Measurements from ENCODE around the gene TSHR. TPM values are rescaled to one million over a fixed set of nuclear protein-coding genes. Genes with fewer than 3 reads are reported as not detected.

TSHR gene
- total and polyA plus RNA-seq, 2 donors (not counting 3 experiments of a cell fraction or from before 2014, with no cell fraction given), result not detected

GRCh38 chr14:81062816-81063215 lies 107.4 kb downstream of the TSHR start:
- dilution Hi-C loops (cut with MboI; ENCODE audit: extremely low pct_ligation_motif_present, low sequenced_read_pairs), result no loop called here
- no peak overlapping the region for H3K4me3 ChIP-seq (replicated peaks in 1 of 3; ENCODE audit: insufficient read depth in 1 of 3, low read depth in 1 of 3, low read length in 3 of 3)
- no peak overlapping the region for H3K9ac ChIP-seq (replicated peaks; ENCODE audit: extremely low read depth, insufficient read depth, low read length)
- no peaks in the 10 kb centered on the region for H3K9me3 ChIP-seq (replicated peaks; ENCODE audit: control insufficient read depth, insufficient read depth, low read length)
- no peaks in the 10 kb centered on the region for H4K20me1 ChIP-seq (replicated peaks; ENCODE audit: control insufficient read depth, extremely low read depth, insufficient read depth, low read length)
- no peaks in the 10 kb centered on the region for H3K9me1 ChIP-seq (replicated peaks; ENCODE audit: control insufficient read depth, extremely low read depth, insufficient read depth, low read length)
- DNase-seq (ENCODE audit: low read depth, low spot score), result no peak
- no peaks in the 10 kb centered on the region for H3K4me1 ChIP-seq (ENCODE audit: control insufficient read depth, extremely low read depth, insufficient read depth, low read length)
- no peaks in the 10 kb centered on the region for H3K79me2 ChIP-seq (ENCODE audit: control insufficient read depth, insufficient read depth, low read length)
- H3K27me3 ChIP-seq (ENCODE audit: control insufficient read depth in 2 of 2, insufficient read depth in 2 of 2, low read length in 2 of 2), result no peaks in the 10 kb centered on the region
- H3K4me2 ChIP-seq (ENCODE audit: insufficient read depth, low read length), result no peak overlapping the region
- intact Hi-C loops (cut with micrococcal nuclease), result no loop called here
- H2AFZ ChIP-seq (ENCODE audit: low read depth, low read length), result no peak overlapping the region
- H3K27ac ChIP-seq (ENCODE audit: insufficient read depth, low read depth, low read length), result no peak overlapping the region
- TF ChIP-seq EZH2 (IDR thresholded peaks at IDR 0.05; ENCODE audit: borderline replicate concordance, low read depth, low read length, severe bottlenecking) (no peak), POLR2AphosphoS5 (IDR thresholded peaks at IDR 0.05; ENCODE audit: insufficient read depth, low read depth, low read length) (no peak), MYC (IDR thresholded peaks at IDR 0.05; ENCODE audit: low read depth, low read length) (no peak), JUN (IDR thresholded peaks at IDR 0.05; ENCODE audit: borderline replicate concordance, insufficient read depth, insufficient read length, low read depth) (no peak), GATA2 (IDR thresholded peaks at IDR 0.05; ENCODE audit: insufficient read depth, insufficient read length, low read depth, low read length) (no peak), MAX (IDR thresholded peaks at IDR 0.05; ENCODE audit: insufficient read depth, insufficient read length) (no peak), FOS (IDR thresholded peaks at IDR 0.05; ENCODE audit: borderline replicate concordance, insufficient read depth, low read length) (no peak), POLR2A (IDR thresholded peaks at IDR 0.05; ENCODE audit: low read depth, low read length) (no peak)
- TF ChIP-seq, protein P1, sequence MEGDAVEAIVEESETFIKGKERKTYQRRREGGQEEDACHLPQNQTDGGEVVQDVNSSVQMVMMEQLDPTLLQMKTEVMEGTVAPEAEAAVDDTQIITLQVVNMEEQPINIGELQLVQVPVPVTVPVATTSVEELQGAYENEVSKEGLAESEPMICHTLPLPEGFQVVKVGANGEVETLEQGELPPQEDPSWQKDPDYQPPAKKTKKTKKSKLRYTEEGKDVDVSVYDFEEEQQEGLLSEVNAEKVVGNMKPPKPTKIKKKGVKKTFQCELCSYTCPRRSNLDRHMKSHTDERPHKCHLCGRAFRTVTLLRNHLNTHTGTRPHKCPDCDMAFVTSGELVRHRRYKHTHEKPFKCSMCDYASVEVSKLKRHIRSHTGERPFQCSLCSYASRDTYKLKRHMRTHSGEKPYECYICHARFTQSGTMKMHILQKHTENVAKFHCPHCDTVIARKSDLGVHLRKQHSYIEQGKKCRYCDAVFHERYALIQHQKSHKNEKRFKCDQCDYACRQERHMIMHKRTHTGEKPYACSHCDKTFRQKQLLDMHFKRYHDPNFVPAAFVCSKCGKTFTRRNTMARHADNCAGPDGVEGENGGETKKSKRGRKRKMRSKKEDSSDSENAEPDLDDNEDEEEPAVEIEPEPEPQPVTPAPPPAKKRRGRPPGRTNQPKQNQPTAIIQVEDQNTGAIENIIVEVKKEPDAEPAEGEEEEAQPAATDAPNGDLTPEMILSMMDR (IDR thresholded peaks at IDR 0.05; ENCODE audit: extremely low read depth in 1 of 2, insufficient read depth in 1 of 2, low read depth in 1 of 2, low read length in 2 of 2), result no peak
- no peak for FAIRE-seq
- BruUV-seq (replicated peaks), result no TSS peak
- POLR2A ChIA-PET, result no interaction called here
- CTCF ChIA-PET, result no interaction called here
- H3K36me3 ChIP-seq (ENCODE audit: control insufficient read depth in 2 of 2, extremely low read depth in 1 of 2, insufficient read depth in 2 of 2, low read length in 2 of 2), result no peaks in the 10 kb centered on the region
